ENCODE data around the gene OSBPL1A.

DNA sequence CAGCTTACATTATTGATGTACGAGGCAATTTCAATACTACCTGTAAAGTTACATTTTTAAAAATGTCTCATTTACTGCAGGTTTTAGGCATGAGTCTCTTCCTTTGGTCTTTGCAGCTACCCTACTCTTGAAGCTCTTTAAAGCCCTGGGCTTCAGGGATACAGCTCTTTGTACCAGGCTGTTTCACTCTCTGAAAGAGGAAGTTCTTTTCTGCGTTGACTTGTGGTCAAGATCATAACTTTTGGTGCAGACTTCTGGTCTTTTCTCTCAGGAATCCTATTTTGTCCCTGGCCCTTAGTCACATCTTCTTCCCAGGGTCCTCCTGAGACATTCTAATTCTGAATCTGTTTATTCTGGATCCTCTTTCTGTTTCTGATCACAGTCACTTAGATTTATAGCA lies 46.2 kb upstream of the OSBPL1A start:
- TF ChIP-seq TBL1XR1 (IDR thresholded peaks at IDR 0.05; ENCODE audit: low read depth, low read length) (no peak), HDGF (IDR thresholded peaks at IDR 0.05) (no peak), JUND (IDR thresholded peaks at IDR 0.05; ENCODE audit: low read depth, low read length) (no peak), MEF2A (IDR thresholded peaks at IDR 0.05; ENCODE audit: insufficient read depth, low read depth, low read length) (no peak), BCLAF1 (IDR thresholded peaks at IDR 0.05) (no peak), FOXM1 (IDR thresholded peaks at IDR 0.05; ENCODE audit: low read depth, low read length) (no peak)
- TF ChIP-seq, protein P1, sequence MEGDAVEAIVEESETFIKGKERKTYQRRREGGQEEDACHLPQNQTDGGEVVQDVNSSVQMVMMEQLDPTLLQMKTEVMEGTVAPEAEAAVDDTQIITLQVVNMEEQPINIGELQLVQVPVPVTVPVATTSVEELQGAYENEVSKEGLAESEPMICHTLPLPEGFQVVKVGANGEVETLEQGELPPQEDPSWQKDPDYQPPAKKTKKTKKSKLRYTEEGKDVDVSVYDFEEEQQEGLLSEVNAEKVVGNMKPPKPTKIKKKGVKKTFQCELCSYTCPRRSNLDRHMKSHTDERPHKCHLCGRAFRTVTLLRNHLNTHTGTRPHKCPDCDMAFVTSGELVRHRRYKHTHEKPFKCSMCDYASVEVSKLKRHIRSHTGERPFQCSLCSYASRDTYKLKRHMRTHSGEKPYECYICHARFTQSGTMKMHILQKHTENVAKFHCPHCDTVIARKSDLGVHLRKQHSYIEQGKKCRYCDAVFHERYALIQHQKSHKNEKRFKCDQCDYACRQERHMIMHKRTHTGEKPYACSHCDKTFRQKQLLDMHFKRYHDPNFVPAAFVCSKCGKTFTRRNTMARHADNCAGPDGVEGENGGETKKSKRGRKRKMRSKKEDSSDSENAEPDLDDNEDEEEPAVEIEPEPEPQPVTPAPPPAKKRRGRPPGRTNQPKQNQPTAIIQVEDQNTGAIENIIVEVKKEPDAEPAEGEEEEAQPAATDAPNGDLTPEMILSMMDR (IDR thresholded peaks at IDR 0.05 in 2 of 3, conservative IDR thresholded peaks at IDR 0.05 in 1 of 3; ENCODE audit: control insufficient read depth in 2 of 3, extremely low read depth in 1 of 3, insufficient read depth in 1 of 3, low read depth in 3 of 3, low read length in 3 of 3), result no peak
- TF ChIP-seq, protein P2, sequence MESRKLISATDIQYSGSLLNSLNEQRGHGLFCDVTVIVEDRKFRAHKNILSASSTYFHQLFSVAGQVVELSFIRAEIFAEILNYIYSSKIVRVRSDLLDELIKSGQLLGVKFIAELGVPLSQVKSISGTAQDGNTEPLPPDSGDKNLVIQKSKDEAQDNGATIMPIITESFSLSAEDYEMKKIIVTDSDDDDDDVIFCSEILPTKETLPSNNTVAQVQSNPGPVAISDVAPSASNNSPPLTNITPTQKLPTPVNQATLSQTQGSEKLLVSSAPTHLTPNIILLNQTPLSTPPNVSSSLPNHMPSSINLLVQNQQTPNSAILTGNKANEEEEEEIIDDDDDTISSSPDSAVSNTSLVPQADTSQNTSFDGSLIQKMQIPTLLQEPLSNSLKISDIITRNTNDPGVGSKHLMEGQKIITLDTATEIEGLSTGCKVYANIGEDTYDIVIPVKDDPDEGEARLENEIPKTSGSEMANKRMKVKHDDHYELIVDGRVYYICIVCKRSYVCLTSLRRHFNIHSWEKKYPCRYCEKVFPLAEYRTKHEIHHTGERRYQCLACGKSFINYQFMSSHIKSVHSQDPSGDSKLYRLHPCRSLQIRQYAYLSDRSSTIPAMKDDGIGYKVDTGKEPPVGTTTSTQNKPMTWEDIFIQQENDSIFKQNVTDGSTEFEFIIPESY (IDR thresholded peaks at IDR 0.05), result no peak
- TF ChIP-seq, protein P3, sequence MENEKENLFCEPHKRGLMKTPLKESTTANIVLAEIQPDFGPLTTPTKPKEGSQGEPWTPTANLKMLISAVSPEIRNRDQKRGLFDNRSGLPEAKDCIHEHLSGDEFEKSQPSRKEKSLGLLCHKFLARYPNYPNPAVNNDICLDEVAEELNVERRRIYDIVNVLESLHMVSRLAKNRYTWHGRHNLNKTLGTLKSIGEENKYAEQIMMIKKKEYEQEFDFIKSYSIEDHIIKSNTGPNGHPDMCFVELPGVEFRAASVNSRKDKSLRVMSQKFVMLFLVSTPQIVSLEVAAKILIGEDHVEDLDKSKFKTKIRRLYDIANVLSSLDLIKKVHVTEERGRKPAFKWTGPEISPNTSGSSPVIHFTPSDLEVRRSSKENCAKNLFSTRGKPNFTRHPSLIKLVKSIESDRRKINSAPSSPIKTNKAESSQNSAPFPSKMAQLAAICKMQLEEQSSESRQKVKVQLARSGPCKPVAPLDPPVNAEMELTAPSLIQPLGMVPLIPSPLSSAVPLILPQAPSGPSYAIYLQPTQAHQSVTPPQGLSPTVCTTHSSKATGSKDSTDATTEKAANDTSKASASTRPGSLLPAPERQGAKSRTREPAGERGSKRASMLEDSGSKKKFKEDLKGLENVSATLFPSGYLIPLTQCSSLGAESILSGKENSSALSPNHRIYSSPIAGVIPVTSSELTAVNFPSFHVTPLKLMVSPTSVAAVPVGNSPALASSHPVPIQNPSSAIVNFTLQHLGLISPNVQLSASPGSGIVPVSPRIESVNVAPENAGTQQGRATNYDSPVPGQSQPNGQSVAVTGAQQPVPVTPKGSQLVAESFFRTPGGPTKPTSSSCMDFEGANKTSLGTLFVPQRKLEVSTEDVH (IDR thresholded peaks at IDR 0.05; ENCODE audit: low read depth, partially characterized antibody), result no peak
